ENCODE data around the gene KBTBD13.

Gene KBTBD13

GRCh38 chr15:65052956-65053355 is 23.6 kb upstream of the KBTBD13 start:
- no peak for DNase-seq

- DNase-seq, result no peak
Measured at GRCh38 chr15:65054333-65055200, 22.0 kb upstream of the KBTBD13 start.

- DNase-seq, result no peak
Measured at GRCh38 chr15:65055201-65055870, 21.2 kb upstream of the KBTBD13 start.

- DNase-seq, result no peak
Measured at GRCh38 chr15:65056106-65056505, 20.4 kb upstream of the KBTBD13 start.

GRCh38 chr15:65056868-65057548 is 19.5 kb upstream of the KBTBD13 start:
- no peak for DNase-seq

GRCh38 chr15:65057549-65057940 is 19.0 kb upstream of the KBTBD13 start:
- DNase-seq, result no peak

GRCh38 chr15:65058394-65059368 is 17.9 kb upstream of the KBTBD13 start:
- DNase-seq, result no peak

GRCh38 chr15:65059369-65059750 is 17.2 kb upstream of the KBTBD13 start:
- no peak for DNase-seq

- no peak for DNase-seq
Measured at GRCh38 chr15:65059931-65060596, 16.5 kb upstream of the KBTBD13 start.

- no peak for DNase-seq
Measured at GRCh38 chr15:65060641-65061397, 15.7 kb upstream of the KBTBD13 start.

GRCh38 chr15:65062061-65062460 is 14.5 kb upstream of the KBTBD13 start:
- DNase-seq, result no peak

- DNase-seq, result no peak
Measured at GRCh38 chr15:65062726-65063125, 13.8 kb upstream of the KBTBD13 start.

- DNase-seq, result no peak
Measured at GRCh38 chr15:65066001-65066634, 10.4 kb upstream of the KBTBD13 start.

- no peak for DNase-seq
Measured at GRCh38 chr15:65066635-65067316, 9.8 kb upstream of the KBTBD13 start.

GRCh38 chr15:65067317-65067644 is 9.3 kb upstream of the KBTBD13 start:
- no peak for DNase-seq

GRCh38 chr15:65067645-65068402 is 8.7 kb upstream of the KBTBD13 start, which contains the start of gene RASL12:
Gene RASL12 (minus strand): TSS chr15:65067991. CDS start chr15:65067835, 156 bp downstream.
- DNase-seq, result no peak

- DNase-seq, result no peak
Measured at GRCh38 chr15:65068403-65068788, 8.2 kb upstream of the KBTBD13 start.

- no peak for DNase-seq
Measured at GRCh38 chr15:65069179-65069578, 7.4 kb upstream of the KBTBD13 start.

Data from SIG-M5 (cell line).